ENCODE results near the gene SPAG9.

SPAG9 gene

DNA sequence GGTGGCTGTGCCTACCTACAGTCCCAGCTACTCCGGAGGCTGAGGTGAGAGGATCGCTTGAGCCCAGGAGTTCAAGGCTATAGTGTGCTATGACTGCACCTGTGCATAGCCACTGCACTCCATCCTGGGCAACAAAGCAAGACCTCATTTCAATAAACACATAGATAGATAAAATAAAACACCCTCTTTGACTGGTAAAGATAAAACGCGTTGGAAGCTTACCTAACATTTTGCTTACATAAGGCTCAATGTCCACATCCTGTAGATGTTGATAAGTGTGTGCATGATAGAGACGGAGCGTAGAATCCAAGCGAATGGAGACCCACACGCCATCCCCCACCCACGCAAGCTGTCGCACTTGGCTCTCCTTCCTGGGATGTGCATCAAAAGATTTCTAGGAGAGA lies 141.1 kb downstream of the SPAG9 start:
- DNase-seq: no peak

DNA sequence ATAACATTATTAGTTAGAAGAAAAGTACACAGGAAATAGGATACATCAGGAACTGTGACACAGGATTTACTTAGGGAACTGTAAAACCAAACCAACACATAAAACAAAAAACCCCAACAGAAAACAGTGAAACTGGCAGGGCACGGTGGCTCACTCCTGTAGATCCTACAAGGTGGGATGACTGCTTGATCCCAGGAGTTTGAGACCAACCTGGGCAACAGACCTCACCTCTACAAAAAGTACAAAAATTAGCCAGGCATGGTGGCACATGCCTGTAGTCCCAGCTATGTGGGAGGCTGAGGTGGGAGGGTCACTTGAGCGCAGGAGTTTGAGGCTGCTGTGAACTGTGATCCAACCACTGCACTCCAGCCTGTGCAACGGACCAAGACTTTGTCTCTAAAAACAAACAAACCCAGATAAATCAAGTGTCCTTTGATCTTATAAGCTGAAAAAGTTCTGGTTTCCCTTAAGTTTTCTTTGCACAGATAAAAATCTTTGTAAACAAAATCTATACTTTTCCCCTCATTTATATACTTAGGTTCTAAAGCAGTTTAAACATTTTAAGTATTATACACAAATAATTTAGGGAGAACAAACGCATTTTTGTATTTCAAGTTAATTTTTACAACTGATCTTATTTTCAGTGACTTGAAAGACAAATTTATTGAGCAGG lies 143.0 kb downstream of the SPAG9 start:
- DNase-seq: no peak

- DNase-seq: no peak
These were observed 143.7 kb downstream of the SPAG9 start for GRCh38 chr17:50976951-50977472.

DNA sequence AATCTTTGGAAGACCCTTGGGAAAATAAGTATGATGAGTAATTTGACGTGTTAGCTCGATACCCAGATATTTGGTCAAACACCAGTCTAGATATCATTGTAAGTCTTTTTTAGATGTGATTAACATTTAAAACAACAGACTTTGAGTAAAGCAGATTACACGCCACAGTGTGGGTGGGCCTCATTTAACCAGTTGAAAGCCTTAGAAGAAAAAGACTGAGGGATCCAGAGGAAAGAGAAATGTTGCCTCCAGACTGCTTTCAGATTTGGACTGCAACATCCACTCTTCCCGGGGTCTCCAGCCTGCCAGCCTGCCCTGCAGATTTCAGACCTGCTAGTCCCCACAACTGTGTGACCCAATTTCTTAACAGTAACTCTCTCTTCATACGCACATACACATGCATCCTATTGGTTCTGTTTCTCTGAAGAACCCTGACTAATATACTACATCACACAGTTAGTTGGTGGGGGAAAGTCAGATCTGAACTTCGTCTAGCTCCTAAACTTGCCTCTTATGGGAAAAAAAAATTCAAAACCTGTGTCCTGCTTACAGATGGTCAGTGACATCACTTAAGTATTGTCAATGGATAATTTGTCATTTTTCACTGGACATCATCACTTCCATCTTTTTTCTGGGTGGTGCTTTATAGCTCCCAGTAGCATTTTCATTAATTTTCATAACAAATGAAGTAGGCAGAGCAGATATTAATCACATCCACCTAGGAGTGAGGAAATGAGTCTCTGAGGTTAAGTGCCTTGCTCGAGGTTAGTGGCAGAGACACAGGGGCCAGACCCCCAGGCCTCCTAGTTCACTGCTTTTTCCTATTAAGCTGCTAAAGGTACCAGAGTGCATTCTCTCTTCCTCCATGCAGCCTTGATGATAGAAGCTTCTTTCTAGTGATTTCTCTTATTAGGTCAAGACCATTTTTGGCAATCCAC lies 146.8 kb downstream of the SPAG9 start:
- no peak for DNase-seq

DNA sequence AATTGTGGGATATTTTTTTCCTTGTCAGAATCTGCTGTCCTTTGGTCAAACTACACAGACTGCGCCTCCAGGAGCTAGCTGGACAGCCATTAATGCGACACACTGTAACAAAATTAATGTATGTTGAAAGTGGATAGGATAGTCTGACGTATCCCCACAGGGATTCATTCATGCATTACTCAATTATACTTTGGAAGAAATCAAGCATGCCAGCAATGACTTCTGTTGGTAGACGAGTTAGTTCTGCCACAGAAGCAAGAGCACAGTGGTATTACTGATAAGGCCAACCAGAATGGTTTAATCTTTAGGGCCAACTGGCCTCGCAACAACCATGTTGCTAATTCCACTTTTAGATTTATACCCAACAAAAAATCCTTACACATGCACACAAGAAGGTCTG lies 148.1 kb downstream of the SPAG9 start:
- DNase-seq: no peak

DNA sequence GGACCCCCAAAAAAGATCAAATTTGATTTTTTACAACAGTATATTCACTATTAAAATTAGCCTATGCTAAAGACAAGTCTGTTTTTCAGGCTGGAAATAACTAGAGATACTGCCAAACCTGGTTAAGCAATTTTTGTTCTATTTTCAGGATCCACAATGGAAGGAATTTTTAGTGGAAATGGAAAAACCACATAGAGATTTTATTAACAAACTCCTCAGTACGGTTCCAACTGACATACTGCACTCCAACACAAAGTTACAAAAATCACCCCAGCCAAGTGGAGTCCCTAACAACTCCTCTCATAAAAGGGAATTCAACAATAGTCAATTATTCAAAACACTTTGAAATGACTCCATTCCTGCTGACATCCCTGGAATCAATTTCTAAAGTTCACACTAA lies 152.9 kb downstream of the SPAG9 start:
- DNase-seq: no peak

GRCh38 chr17:50966163-50966666 lies 154.5 kb downstream of the SPAG9 start:
- DNase-seq: no peak

- DNase-seq: no peak
These were observed 157.5 kb downstream of the SPAG9 start for GRCh38 chr17:50963139-50963538.

DNA sequence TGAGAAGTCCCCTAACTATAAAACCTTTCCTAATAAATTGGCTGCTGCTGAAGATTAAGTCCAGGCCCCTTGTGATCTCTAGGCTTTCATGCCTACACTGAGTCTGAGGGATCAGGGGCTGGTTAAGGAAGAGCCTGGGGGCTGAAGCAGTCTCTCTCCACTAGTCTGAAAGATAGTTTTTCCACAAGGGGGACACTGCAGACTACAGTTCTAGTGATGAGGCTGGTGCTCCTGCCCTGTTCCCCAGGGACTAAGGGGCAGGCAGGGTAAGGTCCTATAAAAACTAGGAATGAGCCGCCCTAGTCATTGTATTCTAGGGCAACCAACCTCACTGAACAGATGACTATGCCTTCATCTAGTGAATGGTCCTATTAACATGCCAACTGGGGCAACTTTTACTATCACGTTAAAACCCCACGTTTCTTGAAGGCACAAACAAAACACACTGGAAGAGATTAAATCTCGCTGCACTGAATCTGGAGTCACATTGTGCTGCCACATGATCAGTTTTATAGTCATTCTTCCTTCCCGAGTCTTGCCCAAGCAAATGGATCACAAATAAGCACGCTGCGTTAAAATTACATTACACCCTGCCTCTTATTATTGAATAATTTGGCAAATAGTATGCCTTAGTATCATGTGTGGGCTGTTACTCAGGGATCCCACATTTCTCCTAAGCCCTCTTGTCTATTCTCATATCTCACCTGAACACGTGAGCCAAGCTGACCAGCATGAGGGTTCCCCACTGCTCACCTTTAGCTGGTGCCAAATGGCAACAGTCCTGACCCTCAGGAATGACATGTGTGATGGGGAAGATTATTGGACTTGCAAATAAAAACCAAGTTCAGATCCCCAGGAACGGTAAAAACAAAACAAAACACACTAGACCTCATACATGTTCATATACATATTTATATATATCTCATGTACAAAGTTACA lies 159.1 kb downstream of the SPAG9 start:
- no peak for DNase-seq

- no peak for DNase-seq
These were observed 161.3 kb downstream of the SPAG9 start for GRCh38 chr17:50959341-50959740.

- DNase-seq: no peak
These were observed 162.8 kb downstream of the SPAG9 start for GRCh38 chr17:50957600-50958575.

- DNase-seq: peak; percentile 61
These were observed 163.7 kb downstream of the SPAG9 start for GRCh38 chr17:50956750-50957523.

DNA sequence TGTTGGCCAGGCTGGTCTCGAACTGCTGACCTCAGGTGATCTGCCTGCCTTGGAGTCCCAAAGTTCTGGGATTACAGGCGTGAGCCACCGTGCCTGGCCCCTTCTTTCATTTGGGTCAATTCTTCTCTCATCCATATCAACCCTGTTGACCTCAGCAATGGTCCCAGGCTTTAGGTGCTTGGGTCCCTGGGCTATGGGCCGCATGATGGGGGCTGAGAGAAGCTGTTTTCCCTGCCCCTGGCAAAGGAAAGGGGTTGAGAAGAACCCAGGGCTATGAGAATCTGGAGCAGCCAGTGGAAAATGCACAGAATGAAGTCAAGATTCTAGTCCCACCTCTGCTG lies 164.3 kb downstream of the SPAG9 start:
- DNase-seq: no peak

GRCh38 chr17:50955667-50956120 lies 165.0 kb downstream of the SPAG9 start:
- DNase-seq: no peak

GRCh38 chr17:50955160-50955559 lies 165.5 kb downstream of the SPAG9 start:
- DNase-seq: no peak

GRCh38 chr17:50954641-50955121 lies 166.0 kb downstream of the SPAG9 start:
- DNase-seq: no peak

GRCh38 chr17:50953831-50954601 lies 166.7 kb downstream of the SPAG9 start:
- no peak for DNase-seq

DNA sequence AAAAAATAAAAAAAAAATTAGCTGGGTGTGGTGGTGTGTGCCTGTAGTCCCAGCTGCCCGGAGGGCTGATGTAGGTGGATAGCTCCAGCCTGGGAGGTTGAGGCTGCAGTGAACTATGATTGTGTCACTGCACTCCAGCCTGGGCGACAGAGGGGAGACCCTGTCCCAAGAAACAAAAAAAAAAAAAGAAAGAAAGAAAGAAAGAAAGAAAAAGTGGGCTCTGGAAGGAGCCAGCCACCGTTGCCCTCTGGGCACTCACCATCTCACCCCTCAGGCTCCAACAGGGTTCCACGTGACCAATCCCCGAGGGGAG lies 167.2 kb downstream of the SPAG9 start:
- no peak for DNase-seq

DNA sequence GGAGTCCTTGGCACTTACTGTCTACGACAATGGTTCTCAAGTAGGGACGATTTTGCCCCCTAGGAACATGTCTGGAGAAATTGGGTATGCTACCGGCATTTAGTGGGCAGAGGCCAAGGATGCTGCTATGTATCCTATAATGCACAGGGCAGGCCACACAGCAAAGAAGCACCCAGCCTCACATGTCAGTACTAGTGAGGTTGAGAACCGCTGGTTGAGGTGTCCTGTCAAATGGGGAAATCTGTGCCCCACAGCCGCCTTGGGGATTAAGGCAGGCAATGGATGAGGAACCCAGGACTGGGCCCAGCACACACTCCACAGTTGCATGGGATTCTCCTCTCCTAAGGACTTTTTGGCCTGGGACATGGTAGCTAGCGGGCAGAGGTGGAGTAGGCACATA lies 167.8 kb downstream of the SPAG9 start:
- no peak for DNase-seq

DNA sequence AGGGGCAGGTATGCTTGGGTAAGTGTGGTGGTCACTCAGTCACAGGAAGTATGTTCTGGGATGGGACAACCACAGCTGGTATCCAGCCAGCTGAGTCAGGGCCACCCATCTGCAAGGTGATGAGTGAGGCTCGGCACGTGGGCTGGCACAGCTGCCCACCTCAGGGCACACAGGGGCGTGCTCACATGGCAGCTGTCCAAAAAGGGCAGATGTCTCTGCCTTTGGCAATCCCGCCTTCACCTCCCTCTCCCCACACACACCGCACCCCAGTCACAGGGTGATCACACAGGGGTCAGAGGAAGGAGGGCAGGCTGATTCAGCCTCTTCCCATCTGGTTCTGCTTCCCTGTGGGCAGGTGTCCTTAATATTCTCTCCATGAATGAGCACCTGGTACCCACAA lies 168.7 kb downstream of the SPAG9 start:
- DNase-seq: no peak
